HG03354 (cell line): ENCODE measurements around the gene EEF1AKMT4.
"Not testable (repeated sequence)": the region's sequence is repeated elsewhere in the genome, so short reads cannot be mapped to it uniquely, and the experiment has no call there.

Experiments
- ATAC-seq: cut with Tn5 transposase; IDR thresholded peaks from one replicate; pipeline ENCODE4 v1.9.1; 2021; ENCODE audit warnings: mild to moderate bottlenecking; ENCODE audit not compliant: unreplicated experiment, poor library complexity, severe bottlenecking

Gene EEF1AKMT4

GRCh38 chr3:184257083-184257915, 7.8 kb downstream of the EEF1AKMT4 start:
- ATAC-seq: no peak

GRCh38 chr3:184258926-184259325, 9.5 kb downstream of the EEF1AKMT4 start:
- ATAC-seq: no peak

- no peak for ATAC-seq
Measured at GRCh38 chr3:184259396-184259877, 10.0 kb downstream of the EEF1AKMT4 start.

- ATAC-seq: no peak
Measured at GRCh38 chr3:184259878-184260723, 10.6 kb downstream of the EEF1AKMT4 start.

- peak; percentile 3 for ATAC-seq
Measured at GRCh38 chr3:184260724-184261269, 11.3 kb downstream of the EEF1AKMT4 start.

GRCh38 chr3:184261270-184261853, 11.9 kb downstream of the EEF1AKMT4 start, which contains the start of gene CAMK2N2:
CAMK2N2 (minus strand) TSS chr3:184261553; CDS start chr3:184261285, 268 bp downstream.
- ATAC-seq: peak; percentile 65

GRCh38 chr3:184261854-184262763, 12.6 kb downstream of the EEF1AKMT4 start:
- peak; percentile 16 for ATAC-seq

- no peak for ATAC-seq
Measured at GRCh38 chr3:184262764-184263179, 13.3 kb downstream of the EEF1AKMT4 start.

GRCh38 chr3:184267249-184267648, 17.8 kb downstream of the EEF1AKMT4 start:
- ATAC-seq: not testable (repeated sequence)

GRCh38 chr3:184272269-184272668, 22.8 kb downstream of the EEF1AKMT4 start:
- no peak for ATAC-seq

GRCh38 chr3:184275381-184275701, 25.9 kb downstream of the EEF1AKMT4 start:
- ATAC-seq: no peak

- no peak for ATAC-seq
Measured at GRCh38 chr3:184275961-184276910, 26.8 kb downstream of the EEF1AKMT4 start, which contains the start of gene ECE2. ECE2 (plus strand) TSS chr3:184276022; CDS start chr3:184276154, 132 bp downstream.

GRCh38 chr3:184277366-184277765, 27.9 kb downstream of the EEF1AKMT4 start:
- no peak for ATAC-seq

GRCh38 chr3:184282941-184283340, 33.5 kb downstream of the EEF1AKMT4 start:
- ATAC-seq: no peak

- no peak for ATAC-seq
Measured at GRCh38 chr3:184283681-184284080, 34.2 kb downstream of the EEF1AKMT4 start.

- ATAC-seq: no peak
Measured at GRCh38 chr3:184284696-184285095, 35.2 kb downstream of the EEF1AKMT4 start.

GRCh38 chr3:184289426-184289938, 40.0 kb downstream of the EEF1AKMT4 start:
- ATAC-seq: no peak

- no peak for ATAC-seq
Measured at GRCh38 chr3:184290331-184290730, 40.9 kb downstream of the EEF1AKMT4 start.
